Measurements from ENCODE around the gene CUBN. TPM values are rescaled to one million over a fixed set of nuclear protein-coding genes. Genes with fewer than 3 reads are reported as not detected.

The CUBN gene
- total RNA-seq, 6 experiments from 2014 or later: 0.43 to 1.7 (median 1.2) TPM

GRCh38 chr10:17175551-17175950 lies 45.9 kb upstream of the CUBN start:
- peaks cover 4% of the 10 kb centered on the region; the same call in 1 of the 2 replicates for H3K36me3 Mint-ChIP-seq (ENCODE audit: low read depth)
- H3K9me3 Mint-ChIP-seq: no peaks in the 10 kb centered on the region
- no peaks in the 10 kb centered on the region; the same call in 1 of the 2 replicates for H3K27me3 Mint-ChIP-seq (ENCODE audit: insufficient read depth)
- TF ChIP-seq CTCF (IDR thresholded peaks at IDR 0.05): no peak
- H3K4me1 Mint-ChIP-seq (ENCODE audit: low read depth): peaks cover 38% of the 10 kb centered on the region
- peak; percentile 15 for DNase-seq
- peak overlapping the region; percentile 29 for H3K27ac Mint-ChIP-seq
- H3K4me3 Mint-ChIP-seq: peak overlapping the region; percentile 63

DNA sequence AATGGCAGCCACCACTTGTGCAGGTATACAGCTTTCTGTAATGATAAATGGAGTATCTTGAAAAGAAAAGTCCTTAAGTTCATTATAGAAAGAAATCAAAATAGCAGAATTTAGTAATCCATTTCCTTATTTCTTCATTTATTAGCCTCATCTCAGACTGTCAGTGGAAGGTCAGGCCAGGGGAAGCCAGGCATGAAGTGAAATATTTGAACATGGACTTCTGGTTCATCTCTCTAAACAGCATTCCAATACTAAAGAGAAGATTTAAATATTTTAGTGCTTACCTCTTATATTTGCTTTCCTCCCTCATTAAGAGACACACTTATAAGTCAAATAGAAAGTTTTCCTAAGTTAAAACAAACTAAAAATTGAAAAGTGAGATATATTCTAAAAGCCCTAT lies 45.0 kb upstream of the CUBN start:
- Mint-ChIP-seq H3K36me3 (ENCODE audit: low read depth) (peaks cover 4% of the 10 kb centered on the region; the same call in 1 of the 2 replicates), H3K27me3 (ENCODE audit: insufficient read depth) (no peaks in the 10 kb centered on the region; the same call in 1 of the 2 replicates), H3K4me3 (peak overlapping the region; percentile 63; the same call in 1 of the 2 replicates), H3K9me3 (no peaks in the 10 kb centered on the region), H3K4me1 (ENCODE audit: low read depth) (peaks cover 38% of the 10 kb centered on the region), H3K27ac (peak overlapping the region; percentile 29; the same call in 1 of the 2 replicates)
- TF ChIP-seq CTCF (IDR thresholded peaks at IDR 0.05): no peak
- no peak for DNase-seq

DNA sequence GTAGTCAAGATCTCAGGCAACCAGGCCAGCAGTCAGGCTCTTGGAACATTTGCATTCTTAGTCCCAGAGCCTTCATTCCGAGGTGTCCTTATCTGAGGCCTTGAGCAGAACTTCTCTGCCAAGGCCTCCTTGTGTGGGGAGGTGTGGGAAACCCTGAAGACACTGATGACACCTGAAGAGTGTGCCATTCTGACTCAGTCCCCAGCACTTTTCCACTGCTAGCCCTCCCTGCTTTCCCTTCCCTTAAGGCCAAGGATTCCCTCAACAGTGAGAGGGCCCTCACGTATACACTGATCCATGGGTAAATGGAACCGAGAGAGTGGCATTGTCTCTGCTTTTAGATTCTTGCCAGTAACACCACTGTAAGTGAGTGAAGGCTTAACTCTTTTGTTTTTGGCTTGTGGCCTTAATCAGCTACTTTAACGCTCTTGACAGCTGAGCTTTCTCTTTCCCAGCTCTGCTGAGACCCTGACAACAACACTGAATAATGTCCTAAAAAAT lies 41.6 kb upstream of the CUBN start:
- H3K27me3 Mint-ChIP-seq (ENCODE audit: insufficient read depth): no peaks in the 10 kb centered on the region
- H3K4me1 Mint-ChIP-seq (ENCODE audit: low read depth): peaks cover 25% of the 10 kb centered on the region
- no peaks in the 10 kb centered on the region for H3K9me3 Mint-ChIP-seq
- peaks cover 4% of the 10 kb centered on the region; the same call in 1 of the 2 replicates for H3K36me3 Mint-ChIP-seq (ENCODE audit: low read depth)
- H3K4me3 Mint-ChIP-seq: no peak overlapping the region
- DNase-seq: no peak
- no peak overlapping the region for H3K27ac Mint-ChIP-seq
- no peak for TF ChIP-seq CTCF (IDR thresholded peaks at IDR 0.05)

DNA sequence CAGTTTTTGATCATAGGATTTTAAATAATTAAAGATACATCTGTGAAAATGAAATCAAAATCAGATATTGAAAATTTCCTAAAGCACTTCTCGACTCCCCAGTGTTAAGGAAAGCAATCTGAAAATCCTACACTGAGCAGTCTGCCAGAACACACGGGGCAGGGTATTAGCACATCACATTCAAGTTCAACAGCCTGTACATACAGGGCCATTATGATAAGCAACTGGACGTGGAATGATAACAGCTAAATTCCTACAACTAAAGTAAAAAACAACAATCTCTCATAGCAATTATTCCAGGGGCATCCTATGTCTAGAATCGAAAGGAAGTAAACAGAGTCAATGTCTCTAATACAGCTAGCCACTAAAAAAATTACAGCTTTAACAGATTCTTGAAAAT lies 40.2 kb upstream of the CUBN start:
- H3K36me3 Mint-ChIP-seq (ENCODE audit: low read depth): peaks cover 6% of the 10 kb centered on the region; the same call in 1 of the 2 replicates
- no peak for DNase-seq
- TF ChIP-seq CTCF (IDR thresholded peaks at IDR 0.05): no peak
- peaks cover 11% of the 10 kb centered on the region for H3K4me1 Mint-ChIP-seq (ENCODE audit: low read depth)
- H3K9me3 Mint-ChIP-seq: no peaks in the 10 kb centered on the region
- H3K27me3 Mint-ChIP-seq (ENCODE audit: insufficient read depth): no peaks in the 10 kb centered on the region
- no peak overlapping the region for H3K4me3 Mint-ChIP-seq
- no peak overlapping the region for H3K27ac Mint-ChIP-seq

- Mint-ChIP-seq H3K36me3 (ENCODE audit: low read depth) (peaks cover 10% of the 10 kb centered on the region; the same call in 1 of the 2 replicates), H3K27ac (no peak overlapping the region), H3K9me3 (no peaks in the 10 kb centered on the region), H3K27me3 (ENCODE audit: insufficient read depth) (no peaks in the 10 kb centered on the region; the same call in none of the 2 replicates), H3K4me1 (ENCODE audit: low read depth) (0 out of 2 replicates have a peak, but pooled peaks cover 2% of the 10 kb centered on the region), H3K4me3 (no peak overlapping the region)
- no peak for DNase-seq
- no peak for TF ChIP-seq CTCF (IDR thresholded peaks at IDR 0.05)
These were observed 37.1 kb upstream of the CUBN start for GRCh38 chr10:17166699-17167098.

Measured in HFFc6 (cell line).